SJCRH30 (cell line): ENCODE results near the gene SLC35B2. TPM values are rescaled to one million over a fixed set of nuclear protein-coding genes. Genes with fewer than 3 reads are reported as not detected.

ENCODE experiments used
- DNase-seq, 2 experiments: peaks; one replicate each; pipeline ENCODE4 v3.0.0-alpha.2; 2015 to 2020
- H3K27ac ChIP-seq: fragments of 250-450 bp; sonication (Bioruptor Pico); 2 replicates; pipeline ENCODE4 v1.5.1; 2020; ENCODE audit warnings: mild to moderate bottlenecking, moderate library complexity
- H3K27me3 ChIP-seq: fragments of 250-450 bp; sonication (Bioruptor Pico); 2 replicates; pipeline ENCODE4 v1.5.1; 2020; ENCODE audit warnings: mild to moderate bottlenecking, moderate library complexity
- H3K36me3 ChIP-seq: fragments of 250-450 bp; sonication (Bioruptor Pico); 2 replicates; pipeline ENCODE4 v1.5.1; 2020; ENCODE audit warnings: mild to moderate bottlenecking, moderate library complexity
- H3K4me1 ChIP-seq: fragments of 250-450 bp; sonication (Bioruptor Pico); 2 replicates; pipeline ENCODE4 v1.5.1; 2020; ENCODE audit warnings: mild to moderate bottlenecking, moderate library complexity
- H3K4me3 ChIP-seq: fragments of 250-450 bp; sonication (Bioruptor Pico); 2 replicates; pipeline ENCODE4 v1.5.1; 2020; ENCODE audit warnings: mild to moderate bottlenecking, moderate library complexity
- H3K9me3 ChIP-seq: fragments of 250-450 bp; sonication (Bioruptor Pico); replicated peaks from 2 replicates; pipeline ENCODE4 v1.5.1; 2020; ENCODE audit warnings: mild to moderate bottlenecking, moderate library complexity
- total RNA-seq: library from RNA; depleted of rRNA; stranded (reverse); fragments of >200 nt; shearing (Covaris generic); gene quantifications from 2 replicates; pipeline ENCODE4 v1.2.3, GENCODE V29; 2014

Gene SLC35B2
- total RNA-seq, 1 experiment from 2014 or later: 27.8 TPM

GRCh38 chr6:44223319-44224028 lies 33.9 kb downstream of the SLC35B2 start, which contains the start of gene SLC29A1:
Gene SLC29A1 (plus strand): TSS chr6:44223595. CDS start chr6:44227314, 3,719 bp downstream.
- Histone ChIP-seq H3K4me1 (peaks cover 41% of the 10 kb centered on the region), H3K9me3 (no peaks in the 10 kb centered on the region), H3K27me3 (no peaks in the 10 kb centered on the region), H3K4me3 (peak within 1 kb of the TSS; percentile 80), H3K36me3 (no peaks in the 10 kb centered on the region), H3K27ac (peak within 1 kb of the TSS; percentile 53; the same call in 1 of the 2 replicates)
- peak; percentile 87 to 88 for DNase-seq

DNA sequence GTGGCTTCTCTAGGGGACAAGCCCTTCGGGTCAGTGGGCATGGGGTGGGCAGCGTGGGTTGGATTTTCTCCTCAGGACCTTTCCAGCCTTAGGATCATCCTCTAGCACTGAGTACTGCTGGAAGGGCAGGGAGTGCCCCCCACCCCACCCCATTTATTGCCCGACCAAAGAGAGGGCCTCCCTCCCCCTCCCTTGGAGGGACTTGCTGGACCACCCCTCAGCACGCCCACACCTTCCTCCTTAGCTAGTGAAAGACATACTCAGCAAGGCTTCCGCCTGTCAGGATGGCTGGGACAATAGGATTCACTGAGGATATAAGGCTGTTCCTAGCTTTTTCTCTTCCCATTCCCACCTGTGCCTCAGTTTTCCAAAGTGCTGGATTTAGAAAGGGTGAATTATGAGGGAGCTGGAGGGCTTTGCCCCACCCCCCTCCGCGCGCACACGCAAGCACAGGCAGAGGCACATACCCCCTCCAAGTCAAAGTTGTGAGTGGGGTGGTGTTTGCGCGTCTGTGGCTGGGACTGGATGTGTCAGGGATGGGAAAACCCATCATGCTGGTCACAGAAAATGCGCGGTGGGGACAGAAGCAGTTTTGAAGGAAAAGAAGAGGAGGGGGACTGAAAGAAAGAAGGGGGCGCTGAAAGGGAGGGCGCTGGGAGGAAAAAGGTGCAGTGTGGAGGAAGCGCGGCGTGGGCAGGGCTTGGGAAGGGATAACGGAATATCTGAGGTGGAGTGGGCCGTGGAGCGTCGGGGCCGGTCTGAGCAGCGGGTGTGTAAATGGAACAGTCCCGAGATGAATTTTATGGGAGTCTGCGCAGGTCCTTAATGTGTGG lies 34.6 kb downstream of the SLC35B2 start:
- H3K4me1 ChIP-seq: peaks cover 46% of the 10 kb centered on the region
- H3K27ac ChIP-seq: peak overlapping the region; percentile 46; the same call in 1 of the 2 replicates
- no peaks in the 10 kb centered on the region; the same call in 1 of the 2 replicates for H3K36me3 ChIP-seq
- DNase-seq: no peak
- H3K9me3 ChIP-seq: no peaks in the 10 kb centered on the region
- peak overlapping the region; percentile 80 for H3K4me3 ChIP-seq
- H3K27me3 ChIP-seq: no peaks in the 10 kb centered on the region

GRCh38 chr6:44221961-44222335 lies 35.4 kb downstream of the SLC35B2 start:
- Histone ChIP-seq H3K36me3 (no peaks in the 10 kb centered on the region; the same call in 1 of the 2 replicates), H3K27ac (peak overlapping the region; percentile 69), H3K4me3 (no peak overlapping the region), H3K27me3 (no peaks in the 10 kb centered on the region), H3K9me3 (no peaks in the 10 kb centered on the region), H3K4me1 (peaks cover 43% of the 10 kb centered on the region)
- no peak for DNase-seq

- H3K36me3 ChIP-seq: no peaks in the 10 kb centered on the region; the same call in 1 of the 2 replicates
- H3K9me3 ChIP-seq: no peaks in the 10 kb centered on the region
- DNase-seq: peak; percentile 93 to 94
- H3K4me3 ChIP-seq: no peak overlapping the region
- H3K4me1 ChIP-seq: peaks cover 38% of the 10 kb centered on the region
- H3K27me3 ChIP-seq: no peaks in the 10 kb centered on the region
- peak overlapping the region; percentile 69 for H3K27ac ChIP-seq
Observed at GRCh38 chr6:44221291-44221960, 35.9 kb downstream of the SLC35B2 start.

DNA sequence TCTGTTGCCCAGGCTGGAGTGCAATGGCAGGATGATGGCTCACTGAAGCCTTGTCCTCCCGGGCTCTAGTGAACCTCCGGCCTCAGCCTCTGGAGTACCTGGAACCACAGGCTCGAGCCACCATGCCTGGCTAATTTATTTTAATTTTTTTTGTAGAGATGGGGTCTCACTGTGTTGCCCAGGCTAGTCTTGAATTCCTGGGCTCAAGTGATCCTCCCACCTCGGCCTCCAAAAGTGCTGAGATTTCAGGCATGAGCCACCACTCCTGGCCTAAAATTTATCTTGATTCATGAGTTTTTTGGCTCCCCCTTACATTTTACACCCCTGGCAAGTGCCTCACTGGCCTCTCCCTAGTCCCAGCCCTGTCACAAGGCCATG lies 36.4 kb downstream of the SLC35B2 start:
- no peak for DNase-seq
- H3K9me3 ChIP-seq: no peaks in the 10 kb centered on the region
- no peaks in the 10 kb centered on the region for H3K27me3 ChIP-seq
- H3K4me3 ChIP-seq: no peak overlapping the region
- H3K4me1 ChIP-seq: peaks cover 37% of the 10 kb centered on the region
- H3K27ac ChIP-seq: peak overlapping the region; percentile 69
- H3K36me3 ChIP-seq: no peaks in the 10 kb centered on the region; the same call in 1 of the 2 replicates

DNA sequence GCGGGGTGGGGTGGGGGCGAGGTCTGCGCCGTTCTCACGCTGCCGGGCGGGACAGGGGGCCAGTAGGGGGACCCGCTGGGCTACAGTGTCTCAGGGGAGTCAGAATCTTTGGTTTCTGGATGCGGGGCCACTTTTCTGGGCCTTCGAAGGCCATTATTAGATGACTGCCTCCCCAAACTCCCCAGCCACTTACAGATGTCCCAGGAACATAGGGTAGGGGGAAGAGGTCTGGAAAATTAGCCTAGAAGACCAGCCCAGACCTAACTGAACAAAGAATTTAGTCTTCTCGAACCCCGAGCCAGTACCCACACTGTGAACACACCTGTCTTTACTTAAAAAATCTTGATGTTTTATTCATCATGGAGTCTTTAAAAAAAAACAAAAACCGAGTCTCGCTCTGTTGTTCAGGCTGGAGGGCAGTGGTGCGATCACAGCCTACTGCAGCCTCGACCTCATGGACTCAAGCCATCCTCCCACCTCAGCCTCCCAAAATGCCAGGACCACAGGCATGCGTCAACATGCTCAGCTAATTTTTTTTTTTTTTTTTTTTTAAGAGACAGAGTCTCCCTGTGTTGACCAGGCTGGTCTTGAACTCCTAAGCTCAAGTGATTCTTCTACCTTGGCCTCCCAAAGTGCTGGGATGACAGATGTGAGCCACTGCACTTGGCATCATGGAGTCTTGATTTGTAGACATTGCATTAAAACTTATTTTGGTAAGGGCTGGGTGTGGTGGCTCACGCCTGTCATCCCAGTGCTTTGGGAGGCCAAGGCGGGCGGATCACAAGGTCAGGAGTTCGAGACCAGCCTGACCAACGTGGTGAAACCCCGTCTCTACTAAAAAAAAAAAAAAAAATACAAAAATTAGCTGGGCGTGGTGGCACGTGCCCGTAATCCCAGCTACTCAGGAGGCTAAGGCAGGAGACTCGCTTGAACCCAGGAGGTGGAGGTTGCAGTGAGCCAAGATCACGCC lies 37.2 kb downstream of the SLC35B2 start:
- Histone ChIP-seq H3K4me1 (peaks cover 35% of the 10 kb centered on the region), H3K27ac (peak overlapping the region; percentile 65), H3K36me3 (no peaks in the 10 kb centered on the region; the same call in 1 of the 2 replicates), H3K4me3 (peak overlapping the region; percentile 65), H3K9me3 (no peaks in the 10 kb centered on the region), H3K27me3 (no peaks in the 10 kb centered on the region)
- DNase-seq: no peak

- DNase-seq: peak; percentile 94 to 95
- Histone ChIP-seq H3K9me3 (no peaks in the 10 kb centered on the region), H3K27ac (peak overlapping the region; percentile 94), H3K4me3 (peak overlapping the region; percentile 65), H3K36me3 (no peaks in the 10 kb centered on the region; the same call in 1 of the 2 replicates), H3K4me1 (peaks cover 27% of the 10 kb centered on the region), H3K27me3 (no peaks in the 10 kb centered on the region)
Observed at GRCh38 chr6:44219053-44219814, 38.1 kb downstream of the SLC35B2 start.

DNA sequence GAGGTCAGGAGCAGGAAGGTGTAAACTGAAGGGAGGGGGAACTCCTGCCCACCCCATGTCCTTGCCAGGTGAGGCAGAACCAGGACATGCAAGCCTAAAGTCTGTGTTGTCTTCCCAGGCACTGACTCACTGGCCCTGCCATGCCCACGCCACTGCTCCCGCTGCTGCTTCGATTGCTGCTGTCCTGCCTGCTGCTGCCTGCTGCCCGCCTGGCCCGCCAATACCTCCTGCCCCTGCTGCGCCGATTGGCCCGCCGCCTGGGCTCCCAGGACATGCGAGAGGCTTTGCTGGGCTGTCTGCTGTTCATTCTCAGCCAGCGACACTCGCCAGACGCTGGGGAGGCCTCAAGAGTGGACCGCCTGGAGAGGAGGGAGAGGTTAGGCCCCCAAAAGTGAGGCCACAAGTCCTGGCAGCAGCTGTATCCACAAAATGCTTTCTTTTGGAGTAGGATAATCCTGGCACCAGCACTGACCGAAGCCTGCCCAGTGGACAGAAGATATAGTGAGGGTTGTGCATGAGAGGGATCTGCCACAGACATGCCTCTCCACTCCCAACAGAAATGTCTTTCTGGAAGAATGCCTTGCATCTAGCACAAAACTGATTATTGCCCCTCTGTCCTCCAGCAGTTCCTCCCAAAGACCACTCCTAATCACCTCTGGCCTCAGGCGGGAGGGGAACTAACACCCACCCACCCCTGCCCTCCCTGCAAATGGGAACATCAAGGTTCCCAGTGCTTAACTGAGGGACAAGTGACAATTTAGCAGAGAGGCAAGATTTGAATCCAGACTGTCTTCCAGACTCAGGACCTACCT lies 39.8 kb downstream of the SLC35B2 start:
- peak overlapping the region; percentile 65 for H3K4me3 ChIP-seq
- no peaks in the 10 kb centered on the region; the same call in 1 of the 2 replicates for H3K36me3 ChIP-seq
- peaks cover 24% of the 10 kb centered on the region for H3K4me1 ChIP-seq
- H3K27ac ChIP-seq: peak overlapping the region; percentile 94
- peak; percentile 66 to 74 for DNase-seq
- H3K27me3 ChIP-seq: no peaks in the 10 kb centered on the region
- no peaks in the 10 kb centered on the region for H3K9me3 ChIP-seq

GRCh38 chr6:44216677-44217331 lies 40.5 kb downstream of the SLC35B2 start, which contains the start of gene MYMX:
Gene MYMX (plus strand): TSS chr6:44216926. CDS start chr6:44217472, 546 bp downstream.
- H3K4me1 ChIP-seq: peaks cover 20% of the 10 kb centered on the region
- peak within 1 kb of the TSS; percentile 94 for H3K27ac ChIP-seq
- no peaks in the 10 kb centered on the region for H3K9me3 ChIP-seq
- H3K4me3 ChIP-seq: peak within 1 kb of the TSS; percentile 65
- DNase-seq: peak; percentile 97 to 98
- no peaks in the 10 kb centered on the region; the same call in 1 of the 2 replicates for H3K36me3 ChIP-seq
- no peaks in the 10 kb centered on the region for H3K27me3 ChIP-seq

DNA sequence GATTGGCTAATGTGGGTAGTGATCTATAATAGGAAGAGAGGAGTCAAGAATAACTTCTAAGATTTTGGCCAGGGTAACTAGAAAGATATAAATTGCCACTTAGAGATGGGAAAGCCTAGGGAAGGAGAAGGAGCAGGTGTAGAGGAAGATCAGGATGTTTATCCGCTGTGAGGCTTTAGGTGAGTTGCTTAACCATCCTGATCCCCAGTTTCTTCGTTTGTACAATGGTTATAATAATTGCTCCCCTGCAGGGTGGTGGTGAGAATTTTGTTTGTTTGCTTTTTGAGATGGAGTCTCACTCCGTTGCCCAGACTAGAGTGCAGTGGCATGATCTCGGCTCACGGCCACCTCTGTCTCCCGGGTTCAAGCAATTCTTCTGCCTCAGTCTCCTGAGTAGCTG lies 43.0 kb downstream of the SLC35B2 start:
- peaks cover 12% of the 10 kb centered on the region for H3K4me1 ChIP-seq
- H3K27ac ChIP-seq: no peak overlapping the region
- H3K4me3 ChIP-seq: no peak overlapping the region
- H3K36me3 ChIP-seq: no peaks in the 10 kb centered on the region; the same call in 1 of the 2 replicates
- no peaks in the 10 kb centered on the region for H3K9me3 ChIP-seq
- no peak for DNase-seq
- H3K27me3 ChIP-seq: no peaks in the 10 kb centered on the region

DNA sequence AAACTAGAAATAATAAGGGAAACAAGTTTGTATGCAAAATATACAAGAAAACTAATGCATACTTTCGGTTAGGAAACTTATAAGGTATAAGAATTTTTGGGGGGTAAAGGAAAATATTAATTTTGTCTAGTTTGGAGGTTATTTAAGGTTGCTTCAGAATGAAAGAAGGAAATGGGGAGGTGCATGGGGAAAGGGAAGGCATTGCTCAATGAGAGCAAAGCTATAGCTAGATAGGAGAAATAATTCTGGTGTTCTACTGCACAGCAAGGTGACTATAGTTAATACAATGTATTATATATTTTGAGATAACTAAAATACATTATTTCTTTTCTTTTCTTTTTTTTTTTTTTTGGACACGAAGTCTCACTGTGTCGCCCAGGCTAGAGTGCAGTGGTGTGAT lies 46.0 kb downstream of the SLC35B2 start:
- no peaks in the 10 kb centered on the region for H3K27me3 ChIP-seq
- no peaks in the 10 kb centered on the region for H3K36me3 ChIP-seq
- no peaks in the 10 kb centered on the region for H3K9me3 ChIP-seq
- no peak overlapping the region for H3K4me3 ChIP-seq
- DNase-seq: no peak
- no peak overlapping the region for H3K27ac ChIP-seq
- peaks cover 12% of the 10 kb centered on the region for H3K4me1 ChIP-seq

DNA sequence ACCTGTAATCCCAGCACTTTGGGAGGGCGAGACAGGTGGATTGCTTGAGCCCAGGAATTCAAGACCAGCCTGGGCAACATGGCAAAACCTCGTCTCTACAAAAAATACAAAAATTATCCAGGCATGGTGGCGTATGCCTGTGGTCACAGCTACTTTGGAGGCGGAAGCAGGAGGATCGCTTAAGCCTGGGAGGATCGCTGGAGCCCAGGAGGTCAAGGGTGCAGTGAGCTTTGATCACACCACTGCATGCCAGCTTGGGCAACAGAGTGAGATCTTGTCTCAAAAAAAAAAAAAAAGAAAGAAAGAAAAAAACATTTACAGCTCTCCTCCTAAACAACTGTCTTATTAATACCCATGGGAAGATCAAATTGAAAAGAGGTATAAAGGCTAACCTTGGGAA lies 49.4 kb downstream of the SLC35B2 start:
- H3K4me3 ChIP-seq: no peak overlapping the region

More for the DNA sequence above, 49.4 kb downstream of the SLC35B2 start:
- Histone ChIP-seq H3K4me1 (peaks cover 19% of the 10 kb centered on the region), H3K36me3 (no peaks in the 10 kb centered on the region), H3K9me3 (no peaks in the 10 kb centered on the region), H3K27ac (no peak overlapping the region), H3K27me3 (no peaks in the 10 kb centered on the region)
- DNase-seq: no peak
